CD14-positive monocyte (primary cell): Measurements from ENCODE around the gene KPNA3. TPM values are rescaled to one million over a fixed set of nuclear protein-coding genes. Genes with fewer than 3 reads are reported as not detected.

Experiments
- DNase-seq, 3 donors: peaks; one replicate each; pipeline ENCODE4 v3.0.0-alpha.2; 2011 to 2022
- H2AFZ ChIP-seq: 2 replicates; pipeline ENCODE4 v1.6.0; 2012; ENCODE audit warnings: mild to moderate bottlenecking, low read depth, low read length, inconsistent platforms; ENCODE audit not compliant: insufficient read depth, poor library complexity, severe bottlenecking
- H3K27ac ChIP-seq, 2 donors: 1 replicate in 1 of 2; 2 replicates in 1 of 2; pipeline ENCODE4 v1.5.1; 2012 to 2013; ENCODE audit warnings: low read length in 2 of 2, control low read depth in 1 of 2, inconsistent platforms in 1 of 2, low read depth in 1 of 2, mild to moderate bottlenecking in 1 of 2
- H3K27me3 ChIP-seq, 2 donors: one replicate each; pipeline versions ENCODE4 v1.6.0 to v1.6.1; 2011 to 2013; ENCODE audit warnings: low read length in 2 of 2; ENCODE audit not compliant: control insufficient read depth in 2 of 2, insufficient read depth in 2 of 2
- H3K36me3 ChIP-seq, 2 donors: replicated peaks in 1 of 2; 1 replicate in 1 of 2; 2 replicates in 1 of 2; pipeline versions ENCODE4 v1.5.1 to v1.6.1; 2012 to 2013; ENCODE audit warnings: low read length in 2 of 2, control low read depth in 1 of 2, inconsistent platforms in 1 of 2, mild to moderate bottlenecking in 1 of 2; ENCODE audit not compliant: insufficient read depth in 2 of 2, control insufficient read depth in 1 of 2
- H3K4me1 ChIP-seq, 2 donors: 1 replicate in 1 of 2; 2 replicates in 1 of 2; pipeline versions ENCODE4 v1.5.1 to v1.6.1; 2012 to 2013; ENCODE audit warnings: low read length in 2 of 2, control low read depth in 1 of 2, inconsistent platforms in 1 of 2, mild to moderate bottlenecking in 1 of 2, moderate library complexity in 1 of 2; ENCODE audit not compliant: insufficient read depth in 2 of 2, control insufficient read depth in 1 of 2
- H3K4me2 ChIP-seq: replicated peaks from 2 replicates; pipeline ENCODE3; 2012; ENCODE audit warnings: low read length, moderate library complexity, mild to moderate bottlenecking; ENCODE audit not compliant: poor library complexity, severe bottlenecking; ENCODE audit errors: extremely low read depth
- H3K4me3 ChIP-seq, 3 experiments: fragments of 200-600 bp in 1 of 3; sonication (generic) in 1 of 3; replicated peaks in 1 of 3; 1 replicate in 2 of 3; 2 replicates in 1 of 3; pipeline ENCODE4 v1.5.1; 2011 to 2013; ENCODE audit warnings: low read length in 3 of 3, mild to moderate bottlenecking in 3 of 3, control low read depth in 2 of 3, low read depth in 2 of 3, inconsistent platforms in 1 of 3, moderate library complexity in 1 of 3
- H3K79me2 ChIP-seq: 2 replicates; pipeline ENCODE4 v1.6.0; 2012; ENCODE audit warnings: mild to moderate bottlenecking, control low read depth, inconsistent platforms, low read length, moderate library complexity; ENCODE audit not compliant: insufficient read depth
- H3K9ac ChIP-seq: 2 replicates; pipeline ENCODE4 v1.6.0; 2017; ENCODE audit warnings: low read length, mild to moderate bottlenecking; ENCODE audit not compliant: insufficient read depth, poor library complexity, severe bottlenecking
- H3K9me3 ChIP-seq, 2 donors: replicated peaks in 1 of 2; 1 replicate in 1 of 2; 2 replicates in 1 of 2; pipeline versions ENCODE4 v1.5.1 to v1.6.1; 2012 to 2013; ENCODE audit warnings: low read length in 2 of 2, control low read depth in 1 of 2; ENCODE audit not compliant: control insufficient read depth in 1 of 2, insufficient read depth in 1 of 2
- H4K20me1 ChIP-seq: 2 replicates; pipeline ENCODE4 v1.6.0; 2012; ENCODE audit warnings: mild to moderate bottlenecking, low read length, control low read depth, moderate library complexity; ENCODE audit not compliant: insufficient read depth
- H3K27ac Mint-ChIP-seq, 7 donors: one replicate each; pipeline ENCODE4 v1.8.0; 2020; ENCODE audit warnings: mild to moderate bottlenecking in 7 of 7, mixed read lengths in 7 of 7, moderate library complexity in 6 of 7, inconsistent platforms in 2 of 7
- H3K27me3 Mint-ChIP-seq, 3 donors: one replicate each; pipeline ENCODE4 v1.8.0; 2021 to 2022; ENCODE audit warnings: low read depth in 3 of 3, mild to moderate bottlenecking in 3 of 3, mixed read lengths in 3 of 3, moderate library complexity in 3 of 3, inconsistent platforms in 1 of 3
- H3K36me3 Mint-ChIP-seq, 2 donors: one replicate each; pipeline ENCODE4 v1.8.0; 2020; ENCODE audit warnings: mixed read lengths in 2 of 2, inconsistent platforms in 1 of 2, mild to moderate bottlenecking in 1 of 2
- H3K4me1 Mint-ChIP-seq: one replicate; pipeline ENCODE4 v1.8.0; 2020; ENCODE audit warnings: mild to moderate bottlenecking, mixed read lengths
- H3K4me3 Mint-ChIP-seq, 2 donors: one replicate each; pipeline ENCODE4 v1.8.0; 2020; ENCODE audit warnings: mild to moderate bottlenecking in 2 of 2, mixed read lengths in 2 of 2, moderate library complexity in 1 of 2
- H3K9me3 Mint-ChIP-seq, 7 donors: one replicate each; pipeline ENCODE4 v1.8.0; 2020 to 2022; ENCODE audit warnings: mixed read lengths in 7 of 7, mild to moderate bottlenecking in 6 of 7, moderate library complexity in 6 of 7, inconsistent platforms in 2 of 7
- CTCF ChIP-seq: fragments of 200-600 bp; IDR thresholded peaks from one replicate; pipeline ENCODE4 v1.8.0; 2022; ENCODE audit warnings: antibody characterized with exemption, mild to moderate bottlenecking
- WGBS: methylation state at CpG from one replicate; pipeline ENCODE4 v1.1.5; 2013; ENCODE audit warnings: missing lambda C conversion rate; ENCODE audit not compliant: insufficient coverage; 5-methylcytosine and 5-hydroxymethylcytosine counted together
- intact Hi-C, 2 donors: fragments of 100-400 bp; cut with micrococcal nuclease; formaldehyde crosslinking; loops; one replicate each; pipeline versions ENCODE4 v1.15.0 to v1.15.1; 2023
- polyA plus RNA-seq, 3 donors: library from polyadenylated mRNA; depleted of rRNA in 1 of 3; unstranded in 2 of 3; stranded (reverse) in 1 of 3; fragments of 300-500 nt in 2 of 3; fragments of >200 nt in 1 of 3; fragmentation: Illumina TruSeq in 2 of 3; gene quantifications; 1 replicate in 2 of 3; 2 replicates in 1 of 3; pipeline ENCODE4 v1.2.3, GENCODE V29; 2012 to 2021

Gene KPNA3
- polyA plus RNA-seq, 3 donors, result 11.5 to 15.3 (median 12.8) TPM

- no peak overlapping the region for H3K4me3 ChIP-seq
- H3K9ac ChIP-seq, result no peak overlapping the region
- Mint-ChIP-seq H3K36me3 (no peaks in the 10 kb centered on the region), H3K27ac (no peak overlapping the region), H3K27me3 (peaks cover 1 to 7% (median 5%) of the 10 kb centered on the region in 3 donors), H3K4me1 (no peaks in the 10 kb centered on the region), H3K9me3 (peaks cover 0 to 3% (median 0%) of the 10 kb centered on the region in 7 donors), H3K4me3 (no peak overlapping the region)
- H3K27ac ChIP-seq, result no peak overlapping the region
- H4K20me1 ChIP-seq, result no peaks in the 10 kb centered on the region
- WGBS, result no CpG with 5 or more reads among the region's 4 CpGs
- H3K36me3 ChIP-seq, result no peaks in the 10 kb centered on the region
- H3K27me3 ChIP-seq, result no peaks in the 10 kb centered on the region
- no peak overlapping the region for H3K4me2 ChIP-seq
- no peak overlapping the region for H2AFZ ChIP-seq
- H3K9me3 ChIP-seq, result no peaks in the 10 kb centered on the region
- no peaks in the 10 kb centered on the region for H3K4me1 ChIP-seq
- TF ChIP-seq CTCF, result no peak
- DNase-seq, result no peak
- no peaks in the 10 kb centered on the region for H3K79me2 ChIP-seq
- intact Hi-C loops, result no loop called here
Observed at GRCh38 chr13:49811527-49811908, 19.0 kb upstream of the KPNA3 start.

- H3K79me2 ChIP-seq, result no peaks in the 10 kb centered on the region
- H3K27me3 ChIP-seq, result no peaks in the 10 kb centered on the region
- Mint-ChIP-seq H3K4me3 (no peak overlapping the region), H3K27me3 (peaks cover 0 to 9% (median 6%) of the 10 kb centered on the region in 3 donors), H3K4me1 (no peaks in the 10 kb centered on the region), H3K9me3 (peaks cover 0 to 3% (median 0%) of the 10 kb centered on the region in 7 donors), H3K36me3 (no peaks in the 10 kb centered on the region), H3K27ac (no peak overlapping the region)
- no peak for TF ChIP-seq CTCF
- DNase-seq, result peak in 1 of 3 donors; percentile 14
- WGBS, result 84% methylated on average over 4 of the region's 6 CpGs
- H3K36me3 ChIP-seq, result no peaks in the 10 kb centered on the region
- H3K4me1 ChIP-seq, result no peaks in the 10 kb centered on the region
- no peak overlapping the region for H2AFZ ChIP-seq
- H4K20me1 ChIP-seq, result no peaks in the 10 kb centered on the region
- H3K9ac ChIP-seq, result no peak overlapping the region
- no peaks in the 10 kb centered on the region for H3K9me3 ChIP-seq
- no peak overlapping the region for H3K4me3 ChIP-seq
- H3K4me2 ChIP-seq, result no peak overlapping the region
- H3K27ac ChIP-seq, result no peak overlapping the region
- intact Hi-C loops, result no loop called here
Observed at GRCh38 chr13:49810567-49811526, 18.4 kb upstream of the KPNA3 start.
